ENCODE results near the gene UBD.

UBD gene

DNA sequence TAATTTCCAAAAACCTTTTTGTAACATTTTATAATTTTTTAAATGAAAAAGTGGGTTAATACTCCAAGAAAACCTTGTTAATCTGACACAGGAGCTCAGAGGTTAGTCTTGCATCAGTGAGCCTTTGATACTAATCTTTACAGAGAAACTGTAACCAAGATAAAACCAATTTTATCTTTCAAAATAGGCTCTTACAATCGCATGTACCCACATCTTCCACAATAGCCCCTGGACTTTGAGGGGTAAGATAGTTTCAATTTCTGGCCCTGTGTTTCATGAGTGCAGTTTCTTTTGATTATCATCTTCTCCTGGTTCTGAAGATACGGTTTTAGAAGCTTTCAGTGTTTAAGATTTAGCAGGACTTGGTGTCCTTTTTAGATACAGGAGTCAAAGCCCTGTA, 37.3 kb downstream of the UBD start:
- TF ChIP-seq, protein P1, sequence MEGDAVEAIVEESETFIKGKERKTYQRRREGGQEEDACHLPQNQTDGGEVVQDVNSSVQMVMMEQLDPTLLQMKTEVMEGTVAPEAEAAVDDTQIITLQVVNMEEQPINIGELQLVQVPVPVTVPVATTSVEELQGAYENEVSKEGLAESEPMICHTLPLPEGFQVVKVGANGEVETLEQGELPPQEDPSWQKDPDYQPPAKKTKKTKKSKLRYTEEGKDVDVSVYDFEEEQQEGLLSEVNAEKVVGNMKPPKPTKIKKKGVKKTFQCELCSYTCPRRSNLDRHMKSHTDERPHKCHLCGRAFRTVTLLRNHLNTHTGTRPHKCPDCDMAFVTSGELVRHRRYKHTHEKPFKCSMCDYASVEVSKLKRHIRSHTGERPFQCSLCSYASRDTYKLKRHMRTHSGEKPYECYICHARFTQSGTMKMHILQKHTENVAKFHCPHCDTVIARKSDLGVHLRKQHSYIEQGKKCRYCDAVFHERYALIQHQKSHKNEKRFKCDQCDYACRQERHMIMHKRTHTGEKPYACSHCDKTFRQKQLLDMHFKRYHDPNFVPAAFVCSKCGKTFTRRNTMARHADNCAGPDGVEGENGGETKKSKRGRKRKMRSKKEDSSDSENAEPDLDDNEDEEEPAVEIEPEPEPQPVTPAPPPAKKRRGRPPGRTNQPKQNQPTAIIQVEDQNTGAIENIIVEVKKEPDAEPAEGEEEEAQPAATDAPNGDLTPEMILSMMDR (IDR thresholded peaks at IDR 0.05; ENCODE audit: insufficient read depth, low read length) = no peak
- TF ChIP-seq POLR2AphosphoS5 (IDR thresholded peaks at IDR 0.05; ENCODE audit: low read depth) (no peak), GABPA (IDR thresholded peaks at IDR 0.05; ENCODE audit: low read depth) (no peak), SPI1 (IDR thresholded peaks at IDR 0.05; ENCODE audit: borderline replicate concordance, low read depth) (no peak)
- TF ChIP-seq, protein P2, sequence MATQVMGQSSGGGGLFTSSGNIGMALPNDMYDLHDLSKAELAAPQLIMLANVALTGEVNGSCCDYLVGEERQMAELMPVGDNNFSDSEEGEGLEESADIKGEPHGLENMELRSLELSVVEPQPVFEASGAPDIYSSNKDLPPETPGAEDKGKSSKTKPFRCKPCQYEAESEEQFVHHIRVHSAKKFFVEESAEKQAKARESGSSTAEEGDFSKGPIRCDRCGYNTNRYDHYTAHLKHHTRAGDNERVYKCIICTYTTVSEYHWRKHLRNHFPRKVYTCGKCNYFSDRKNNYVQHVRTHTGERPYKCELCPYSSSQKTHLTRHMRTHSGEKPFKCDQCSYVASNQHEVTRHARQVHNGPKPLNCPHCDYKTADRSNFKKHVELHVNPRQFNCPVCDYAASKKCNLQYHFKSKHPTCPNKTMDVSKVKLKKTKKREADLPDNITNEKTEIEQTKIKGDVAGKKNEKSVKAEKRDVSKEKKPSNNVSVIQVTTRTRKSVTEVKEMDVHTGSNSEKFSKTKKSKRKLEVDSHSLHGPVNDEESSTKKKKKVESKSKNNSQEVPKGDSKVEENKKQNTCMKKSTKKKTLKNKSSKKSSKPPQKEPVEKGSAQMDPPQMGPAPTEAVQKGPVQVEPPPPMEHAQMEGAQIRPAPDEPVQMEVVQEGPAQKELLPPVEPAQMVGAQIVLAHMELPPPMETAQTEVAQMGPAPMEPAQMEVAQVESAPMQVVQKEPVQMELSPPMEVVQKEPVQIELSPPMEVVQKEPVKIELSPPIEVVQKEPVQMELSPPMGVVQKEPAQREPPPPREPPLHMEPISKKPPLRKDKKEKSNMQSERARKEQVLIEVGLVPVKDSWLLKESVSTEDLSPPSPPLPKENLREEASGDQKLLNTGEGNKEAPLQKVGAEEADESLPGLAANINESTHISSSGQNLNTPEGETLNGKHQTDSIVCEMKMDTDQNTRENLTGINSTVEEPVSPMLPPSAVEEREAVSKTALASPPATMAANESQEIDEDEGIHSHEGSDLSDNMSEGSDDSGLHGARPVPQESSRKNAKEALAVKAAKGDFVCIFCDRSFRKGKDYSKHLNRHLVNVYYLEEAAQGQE (IDR thresholded peaks at IDR 0.05; ENCODE audit: insufficient replicate concordance, low read depth) = no peak
- H3K27me3 ChIP-seq (ENCODE audit: insufficient read depth, poor library complexity, severe bottlenecking) = no peaks in the 10 kb centered on the region
- DNase-seq (ENCODE audit: low read depth in 1 of 2, low spot score in 1 of 2) = no peak
- H3K4me3 ChIP-seq (replicated peaks; ENCODE audit: insufficient read depth, low read length) = no peak overlapping the region
- no peak overlapping the region for H3K27ac ChIP-seq (replicated peaks)

DNA sequence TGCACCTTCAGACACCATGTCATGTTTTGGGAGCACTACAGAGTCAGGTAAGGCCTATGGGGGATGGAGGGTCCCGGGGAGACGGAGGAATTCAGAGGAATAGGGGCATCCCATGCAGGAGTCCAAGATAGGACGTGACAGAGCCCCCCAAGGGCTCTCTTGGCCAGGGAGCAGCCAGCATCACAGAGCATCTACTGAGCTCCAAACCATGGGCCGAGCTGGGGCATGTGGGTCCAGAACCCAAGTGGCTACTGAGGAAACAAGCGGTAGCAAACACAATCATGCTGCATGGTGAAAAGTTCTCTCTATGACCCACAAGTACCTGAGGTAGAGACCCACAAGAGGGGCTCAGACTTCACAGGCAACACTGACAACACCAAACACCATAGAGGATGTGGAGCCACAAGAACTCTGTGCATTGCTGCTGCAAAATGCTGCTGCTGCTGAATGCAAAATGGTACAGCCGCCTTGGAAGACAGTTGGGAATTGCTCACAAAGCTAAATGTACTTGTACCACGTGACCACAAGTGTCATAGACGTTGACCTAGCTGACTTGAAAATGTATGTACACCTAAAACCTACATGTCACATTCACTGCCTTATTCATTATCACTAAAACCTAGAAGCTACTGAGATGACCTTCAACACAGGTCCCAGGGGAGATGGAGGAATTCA, 38.4 kb downstream of the UBD start:
- DNase-seq (ENCODE audit: low read depth in 1 of 2, low spot score in 1 of 2) = no peak
- TF ChIP-seq, protein P1 (IDR thresholded peaks at IDR 0.05; ENCODE audit: insufficient read depth, low read length) = no peak
- TF ChIP-seq, protein P2 (IDR thresholded peaks at IDR 0.05; ENCODE audit: insufficient replicate concordance, low read depth) = no peak
- TF ChIP-seq SPI1 (IDR thresholded peaks at IDR 0.05; ENCODE audit: borderline replicate concordance, low read depth) (no peak), GABPA (IDR thresholded peaks at IDR 0.05; ENCODE audit: low read depth) (no peak), POLR2AphosphoS5 (IDR thresholded peaks at IDR 0.05; ENCODE audit: low read depth) (no peak)
- H3K27ac ChIP-seq (replicated peaks) = no peak overlapping the region
- no peak overlapping the region for H3K4me3 ChIP-seq (replicated peaks; ENCODE audit: insufficient read depth, low read length)
- no peaks in the 10 kb centered on the region for H3K27me3 ChIP-seq (ENCODE audit: insufficient read depth, poor library complexity, severe bottlenecking)

DNA sequence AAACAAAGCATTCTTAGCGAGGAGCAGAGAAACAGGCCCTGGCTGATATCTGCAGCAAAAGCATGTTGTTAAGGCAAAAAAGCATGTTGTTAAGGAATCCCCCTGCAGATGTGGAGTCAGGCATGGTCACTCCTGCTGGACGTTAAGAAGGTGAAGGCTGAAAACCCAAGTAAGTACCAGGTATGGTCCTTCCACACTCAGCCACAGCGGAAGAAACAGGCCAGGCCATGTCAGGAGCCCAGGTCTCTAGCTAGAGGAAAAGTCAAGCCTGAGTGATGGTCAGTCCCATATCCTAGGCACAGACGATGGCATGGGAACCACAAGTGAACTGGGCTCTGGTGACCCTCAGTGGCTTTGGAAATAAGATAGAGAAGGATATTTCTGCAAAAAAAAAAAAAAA, 39.3 kb downstream of the UBD start:
- TF ChIP-seq POLR2AphosphoS5 (IDR thresholded peaks at IDR 0.05; ENCODE audit: low read depth) (no peak), SPI1 (IDR thresholded peaks at IDR 0.05; ENCODE audit: borderline replicate concordance, low read depth) (no peak), GABPA (IDR thresholded peaks at IDR 0.05; ENCODE audit: low read depth) (no peak)
- TF ChIP-seq, protein P1 (IDR thresholded peaks at IDR 0.05; ENCODE audit: insufficient read depth, low read length) = no peak
- TF ChIP-seq, protein P2 (IDR thresholded peaks at IDR 0.05; ENCODE audit: insufficient replicate concordance, low read depth) = no peak
- DNase-seq (ENCODE audit: low read depth in 1 of 2, low spot score in 1 of 2) = no peak
- Histone ChIP-seq H3K4me3 (replicated peaks; ENCODE audit: insufficient read depth, low read length) (no peak overlapping the region), H3K27me3 (ENCODE audit: insufficient read depth, poor library complexity, severe bottlenecking) (no peaks in the 10 kb centered on the region), H3K27ac (replicated peaks) (no peak overlapping the region)
